HG02970 (cell line): ENCODE measurements around the gene SORD.
"Not testable (repeated sequence)": the region's sequence is repeated elsewhere in the genome, so short reads cannot be mapped to it uniquely, and the experiment has no call there.

ENCODE experiments used
- ATAC-seq: cut with Tn5 transposase; IDR thresholded peaks from one replicate; pipeline ENCODE4 v1.9.1; 2021; ENCODE audit warnings: mild to moderate bottlenecking, moderate library complexity, moderate number of reproducible peaks; ENCODE audit not compliant: unreplicated experiment, low FRiP score

Gene SORD

DNA sequence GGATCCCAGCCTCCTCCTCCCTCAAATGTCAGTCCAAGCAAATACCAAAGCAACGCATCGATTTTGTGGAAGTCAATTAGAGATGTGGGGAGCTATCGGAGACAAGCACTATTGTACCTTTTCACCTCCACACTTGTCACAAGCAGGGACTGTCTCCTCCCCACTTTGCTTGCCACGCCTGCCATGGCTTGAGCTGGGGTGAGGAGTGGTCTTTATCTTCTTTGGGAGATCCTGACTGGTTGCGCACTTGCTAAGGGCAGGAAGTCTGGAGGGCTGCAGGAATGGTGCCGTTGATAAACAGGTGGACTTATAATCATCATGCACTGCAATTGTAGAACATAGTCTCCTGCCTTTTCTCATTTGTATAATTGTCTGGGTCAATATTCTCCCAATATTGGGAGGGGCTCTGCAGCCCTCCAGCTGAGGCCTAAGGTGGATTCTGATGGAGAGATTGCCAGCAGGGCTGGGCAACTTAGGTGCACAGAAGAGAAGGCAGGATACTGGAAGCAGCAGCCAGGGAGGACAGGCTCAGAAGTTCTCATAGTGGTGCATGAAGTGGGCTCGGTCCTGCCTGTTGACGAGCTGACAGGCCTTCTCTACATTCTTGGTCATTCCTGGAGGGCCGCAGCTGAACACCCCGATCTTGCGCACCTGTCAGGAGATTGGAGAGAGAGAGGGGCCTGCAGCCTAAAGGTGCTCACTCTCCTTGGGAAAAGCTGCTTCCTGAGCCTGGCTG is 70.8 kb downstream of the SORD start:
- ATAC-seq = no peak

DNA sequence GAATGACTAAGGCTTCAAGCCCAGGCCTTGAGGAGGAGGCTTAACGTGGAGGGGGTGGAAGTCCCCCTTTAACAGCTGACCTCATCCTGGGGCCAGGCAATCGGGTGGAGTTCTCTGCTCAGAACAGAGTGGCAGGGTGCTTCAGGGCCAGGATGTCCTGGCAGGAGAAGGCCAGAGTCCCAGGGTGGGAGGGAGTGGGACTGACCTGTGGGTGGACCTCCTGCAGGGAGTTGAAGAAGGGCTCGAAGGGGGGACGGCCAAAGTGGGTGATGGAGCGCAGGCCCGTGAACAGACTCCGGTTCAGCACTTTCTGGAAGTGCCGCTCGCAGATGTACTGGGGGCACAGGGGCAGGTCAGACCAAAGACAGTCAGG is 71.3 kb downstream of the SORD start:
- ATAC-seq = no peak

DNA sequence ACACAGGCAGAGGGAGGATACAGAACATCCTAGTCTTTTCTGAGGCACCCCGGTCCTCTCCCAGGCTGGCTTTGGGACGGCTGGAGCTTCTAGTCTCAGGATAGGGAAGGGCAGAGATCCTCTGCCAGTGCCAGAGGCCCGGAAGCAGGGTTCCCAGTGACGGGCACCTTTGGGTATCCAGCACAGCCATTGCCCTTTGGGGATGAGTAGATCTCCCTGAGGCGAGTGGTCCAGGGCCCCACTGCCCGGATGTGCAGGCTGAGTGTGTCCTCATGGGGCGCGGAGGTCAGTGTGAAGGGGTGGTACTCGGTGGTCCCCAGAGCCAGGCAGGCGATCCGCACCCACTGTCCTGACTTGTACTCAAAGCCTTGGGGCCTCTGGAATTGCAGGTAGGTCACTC is 72.7 kb downstream of the SORD start:
- no peak for ATAC-seq

DNA sequence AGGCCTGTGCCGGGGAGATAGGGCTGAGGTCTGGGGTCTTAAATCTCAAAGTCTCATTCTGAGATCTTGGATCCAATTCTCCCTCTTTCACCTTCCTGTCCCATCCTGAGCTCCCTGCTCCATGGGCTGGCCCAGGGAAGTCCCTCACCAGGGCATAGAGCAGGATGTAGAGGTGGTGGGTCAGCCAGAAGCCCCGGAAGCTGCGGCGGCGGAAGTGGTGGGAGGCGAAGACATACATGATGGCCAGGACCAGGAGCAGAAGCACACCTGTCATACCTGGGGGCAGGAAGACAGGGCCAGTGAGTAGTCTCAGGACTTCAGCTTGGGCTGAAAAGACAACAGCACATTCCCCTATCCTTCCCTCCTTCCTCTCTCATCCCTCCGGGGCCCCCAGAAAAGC is 74.5 kb downstream of the SORD start:
- ATAC-seq = no peak

DNA sequence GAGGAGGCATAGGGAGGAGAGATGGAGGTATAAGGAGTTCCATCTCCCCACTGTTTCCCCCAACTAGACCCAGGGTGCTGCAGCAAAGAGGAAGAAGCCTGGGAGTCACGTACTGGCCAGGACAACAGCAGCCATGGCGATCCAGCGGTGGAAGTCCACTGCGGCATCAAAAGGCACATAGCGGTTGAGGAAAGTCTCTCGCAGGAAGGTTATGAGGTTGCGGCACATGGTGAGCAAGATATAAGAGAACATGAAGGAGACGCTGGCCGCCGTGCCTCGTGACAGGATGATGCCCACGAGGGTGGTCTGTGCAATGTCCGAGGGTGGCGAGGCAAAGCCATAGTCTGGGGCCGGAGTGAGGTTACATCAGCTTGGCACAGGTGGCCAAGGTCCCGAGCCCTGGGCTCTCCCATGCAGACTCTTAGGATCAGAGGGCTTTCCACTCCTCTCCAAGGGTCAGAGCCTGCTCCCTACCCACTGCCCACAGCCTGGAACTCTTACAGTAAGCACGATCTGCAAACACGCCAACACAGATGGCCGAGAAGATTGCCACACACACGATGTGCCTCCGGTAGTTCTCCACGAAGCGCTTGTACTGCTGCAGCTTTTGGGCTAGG is 76.7 kb downstream of the SORD start:
- no peak for ATAC-seq

DNA sequence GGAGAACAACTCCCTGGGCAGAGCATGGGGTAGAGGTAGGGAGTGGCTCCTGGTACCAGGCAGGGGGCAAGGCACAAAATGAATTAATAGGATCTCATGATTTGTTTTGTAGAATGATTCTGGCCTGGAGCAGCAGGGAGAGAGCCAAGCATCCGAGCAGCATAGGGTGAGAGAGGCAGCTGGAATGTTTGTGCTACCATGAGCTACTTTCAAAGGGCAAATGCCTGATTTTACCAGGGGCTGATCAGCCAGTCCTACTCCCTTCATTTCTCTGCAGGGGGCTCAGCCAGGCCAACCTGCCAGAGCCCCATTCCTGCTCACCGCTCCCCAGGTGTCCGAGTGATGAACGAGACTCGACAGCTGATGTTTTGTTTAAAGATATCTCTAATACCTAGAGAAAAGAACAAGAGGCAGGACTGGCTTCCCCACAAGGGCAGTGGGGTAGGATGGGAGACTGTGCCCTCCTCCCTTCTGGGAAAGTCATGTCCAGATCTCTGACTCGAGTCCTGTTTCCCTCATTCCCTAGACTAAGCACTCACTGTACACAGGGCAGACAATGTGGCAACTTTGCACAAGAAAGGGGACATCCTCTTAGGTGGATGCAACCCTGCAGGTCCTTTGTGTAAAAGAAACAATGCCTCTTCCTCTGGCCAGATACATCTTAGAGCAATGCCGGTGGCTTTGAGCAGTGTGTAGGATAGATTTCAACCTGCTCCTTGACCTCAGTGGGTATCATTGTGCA is 78.1 kb downstream of the SORD start:
- no peak for ATAC-seq

DNA sequence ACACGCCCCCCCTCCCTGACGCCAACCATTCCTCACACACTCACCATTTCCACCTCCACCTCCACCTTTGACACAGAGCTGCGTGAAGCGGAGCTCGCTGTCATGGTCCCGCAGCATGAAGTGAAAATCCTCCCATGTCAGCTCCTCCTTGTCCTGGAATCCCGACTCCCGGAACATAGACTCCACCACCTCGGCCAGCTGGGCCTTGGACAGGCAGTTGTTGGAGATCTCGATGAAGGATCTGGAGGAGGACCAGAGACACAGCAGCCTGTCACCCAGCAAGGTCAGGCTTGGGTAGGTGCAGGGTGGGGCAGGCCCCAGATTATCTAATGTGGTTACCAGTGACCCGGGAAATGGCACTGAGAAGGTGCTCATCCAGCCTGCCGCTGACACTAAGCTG is 78.8 kb downstream of the SORD start:
- no peak for ATAC-seq

DNA sequence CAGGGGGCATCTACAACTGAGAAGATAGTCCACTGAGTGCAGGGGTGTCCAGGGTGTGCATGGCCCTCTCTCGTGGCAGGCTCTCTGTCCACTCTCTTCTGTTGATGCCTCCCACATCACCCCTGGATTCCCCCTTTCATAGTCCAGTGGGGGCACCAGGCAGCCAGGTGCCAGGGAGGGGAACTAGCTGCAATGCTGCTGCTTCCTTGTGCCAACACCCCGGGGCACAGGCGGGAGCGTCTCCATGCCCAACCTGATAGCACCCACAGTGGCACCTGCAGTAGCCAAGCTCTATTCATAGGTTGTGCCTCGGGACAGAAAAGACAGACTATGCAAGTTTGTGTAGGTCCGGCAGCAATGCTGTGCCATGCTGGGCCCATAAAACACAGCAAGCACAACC is 79.2 kb downstream of the SORD start:
- ATAC-seq = no peak

DNA sequence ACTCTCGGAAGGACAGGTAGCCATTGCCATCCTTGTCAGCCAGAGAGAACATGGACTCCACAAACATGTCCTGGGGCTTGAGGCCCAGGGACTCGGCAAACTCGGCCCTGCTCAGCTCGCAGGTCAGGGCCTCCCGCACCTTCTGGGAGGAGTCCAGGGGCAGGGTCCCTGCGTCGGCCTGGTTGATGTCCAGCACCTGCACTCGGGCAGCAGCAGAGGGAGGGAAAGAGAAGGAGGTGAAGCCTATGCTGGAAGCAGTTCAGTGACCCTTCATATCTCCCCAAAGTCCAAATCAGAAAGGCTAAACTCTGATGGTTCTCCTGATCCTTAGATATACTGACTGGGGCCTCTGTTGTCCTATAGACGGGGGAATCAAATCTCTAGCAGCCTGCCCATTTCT is 81.2 kb downstream of the SORD start:
- ATAC-seq = not testable (repeated sequence)

DNA sequence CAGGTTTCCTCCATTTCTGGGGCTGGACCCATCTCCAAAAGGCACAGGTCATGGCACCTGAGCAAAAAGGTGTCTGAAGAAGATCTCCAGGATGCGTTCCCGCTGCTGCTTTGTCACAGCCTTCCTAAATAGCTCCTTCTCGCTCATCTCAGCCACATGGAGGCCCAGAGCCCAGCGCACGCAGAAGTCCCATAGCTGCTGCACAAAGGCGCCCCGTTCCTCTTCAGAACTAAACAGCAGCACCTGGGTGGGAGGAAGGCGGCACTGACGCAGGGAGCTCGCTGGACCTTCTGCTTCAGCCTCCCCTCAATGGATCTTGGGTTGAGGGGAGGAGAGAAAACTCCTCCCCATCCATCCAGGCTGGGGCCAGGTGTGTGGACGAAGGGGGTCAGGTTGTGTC is 82.6 kb downstream of the SORD start:
- no peak for ATAC-seq

DNA sequence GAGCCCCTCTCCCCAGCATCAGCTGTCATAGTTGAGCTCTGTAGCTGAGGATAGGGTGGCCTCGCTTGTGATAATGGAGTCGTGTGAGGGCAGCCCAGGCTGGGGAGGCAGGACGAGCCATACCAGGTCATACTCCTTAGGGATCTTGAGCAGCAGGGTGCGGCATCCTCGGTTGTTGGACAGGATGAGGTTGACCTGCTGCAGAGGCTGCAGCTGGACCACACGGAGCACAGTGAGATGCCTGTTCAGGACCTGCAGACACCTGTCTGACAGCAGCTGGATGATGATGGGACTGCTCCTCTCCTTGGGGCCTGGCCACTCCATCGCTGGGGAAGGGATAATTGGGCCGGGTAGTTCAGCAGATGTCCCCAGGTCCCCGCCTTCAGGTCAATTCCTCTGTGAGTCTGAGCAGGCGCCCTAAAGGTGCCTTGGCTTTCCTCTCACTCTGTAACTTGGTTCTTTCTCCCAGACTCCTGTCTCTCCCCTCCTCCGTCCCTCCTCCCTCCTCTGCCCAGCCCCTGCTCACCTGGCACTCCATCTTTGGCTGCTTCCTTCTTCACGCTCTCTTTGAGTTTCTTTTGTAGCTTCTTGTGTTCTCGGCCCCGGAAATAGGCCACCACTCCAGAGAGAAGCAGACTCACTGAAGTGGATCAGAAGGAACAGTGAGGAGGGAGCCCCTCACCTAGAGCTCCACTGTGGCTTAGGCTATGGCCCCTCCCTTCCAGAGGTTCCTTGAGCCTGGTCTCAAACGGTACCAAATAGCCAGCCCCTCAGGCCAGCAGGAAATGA is 83.2 kb downstream of the SORD start:
- ATAC-seq = no peak

DNA sequence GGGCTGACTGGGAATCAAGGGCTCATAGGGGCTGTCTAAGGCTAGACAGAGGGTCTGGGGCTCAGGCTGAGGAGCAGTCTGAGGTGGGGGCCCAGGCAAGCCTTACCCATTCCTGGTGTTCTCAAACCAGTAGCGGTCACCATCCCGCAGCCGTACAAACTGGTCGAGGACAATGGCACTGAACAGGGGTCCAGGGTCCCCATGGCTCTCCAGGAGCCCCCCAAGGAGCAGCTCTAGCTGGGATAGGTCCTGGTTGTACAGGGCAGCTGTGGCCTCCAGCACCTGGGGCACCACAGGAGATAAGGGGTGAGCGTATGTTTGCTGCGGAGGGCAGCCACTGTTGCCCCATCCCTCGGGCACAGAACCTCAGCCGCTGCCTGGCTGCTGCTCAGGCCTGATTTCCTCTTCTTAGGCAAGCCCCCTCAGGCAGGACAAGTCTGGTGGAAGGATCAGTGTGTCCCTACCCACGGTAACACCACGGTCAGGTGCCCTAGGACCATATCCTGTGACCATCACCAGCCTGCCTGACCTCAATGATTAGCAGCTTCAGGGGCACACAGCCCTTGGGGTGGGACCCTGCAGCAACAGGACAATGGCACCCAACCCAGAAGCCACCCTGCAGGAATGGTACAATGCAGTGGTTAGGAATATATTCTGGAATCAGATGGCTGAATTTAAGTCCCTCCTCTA is 85.1 kb downstream of the SORD start:
- ATAC-seq = no peak

DNA sequence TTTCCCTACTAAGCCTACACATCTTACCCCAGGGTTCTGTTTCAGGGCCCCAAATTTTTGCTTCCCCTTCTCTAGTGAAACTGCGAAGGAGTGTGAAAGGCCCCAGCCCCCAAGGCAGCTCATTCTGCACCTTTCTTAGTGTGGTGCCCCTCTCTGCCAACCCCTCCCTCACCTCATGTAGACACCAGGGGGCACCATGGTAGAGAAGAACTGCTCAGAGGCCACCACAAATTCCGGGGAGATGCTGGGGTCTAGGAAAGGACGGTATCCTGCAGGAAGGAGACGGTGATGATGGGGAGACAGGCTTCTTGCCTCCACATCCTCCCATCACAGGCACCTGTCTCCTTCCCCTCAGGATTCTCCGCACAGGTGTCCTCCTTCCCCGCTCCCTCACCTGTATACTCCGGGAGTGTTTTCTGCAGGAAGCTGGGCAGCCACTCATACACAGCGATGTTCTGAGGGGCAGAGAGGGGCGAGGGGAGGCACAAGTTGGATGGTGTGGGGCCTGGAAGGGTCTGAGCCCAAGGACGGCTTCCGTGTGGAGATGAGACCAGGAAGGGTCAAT is 87.3 kb downstream of the SORD start:
- no peak for ATAC-seq

DNA sequence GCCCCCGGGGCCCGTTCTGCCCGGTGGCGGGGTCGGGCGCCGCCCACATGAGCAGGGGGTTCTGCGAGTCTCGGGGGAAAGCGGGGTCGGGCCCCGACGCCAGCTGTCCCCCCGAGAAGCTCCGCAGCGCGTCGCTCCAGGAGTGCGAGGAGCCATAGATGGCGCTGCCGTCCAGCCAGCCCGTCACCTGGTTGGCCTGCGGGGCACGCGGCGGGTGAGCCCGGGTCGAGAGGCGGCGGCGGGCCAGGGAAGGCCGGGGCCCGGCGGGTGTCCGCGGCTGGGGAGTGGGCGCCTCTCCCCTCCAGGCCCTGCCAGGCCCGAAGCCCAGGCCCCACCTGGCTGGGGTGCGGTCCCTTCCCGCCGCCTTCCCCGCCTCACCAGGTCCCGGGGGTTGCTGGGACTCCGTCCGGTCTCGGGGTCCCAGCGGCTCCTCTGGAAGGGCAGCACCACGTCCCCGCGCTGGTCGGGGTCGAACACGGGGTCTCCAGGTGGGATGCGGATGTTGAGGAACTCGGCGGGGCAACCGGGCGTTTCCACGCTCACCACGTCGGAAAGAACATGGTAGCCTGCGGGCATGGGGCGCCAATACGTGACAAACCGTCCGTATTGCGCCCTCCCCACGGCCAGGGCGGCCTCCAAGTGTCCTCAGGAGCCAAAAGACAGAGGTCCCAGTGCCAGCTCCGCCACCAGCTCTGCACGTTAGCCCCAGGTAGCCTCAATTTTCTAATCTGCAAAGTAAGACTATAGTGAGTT is 88.6 kb downstream of the SORD start:
- no peak for ATAC-seq

DNA sequence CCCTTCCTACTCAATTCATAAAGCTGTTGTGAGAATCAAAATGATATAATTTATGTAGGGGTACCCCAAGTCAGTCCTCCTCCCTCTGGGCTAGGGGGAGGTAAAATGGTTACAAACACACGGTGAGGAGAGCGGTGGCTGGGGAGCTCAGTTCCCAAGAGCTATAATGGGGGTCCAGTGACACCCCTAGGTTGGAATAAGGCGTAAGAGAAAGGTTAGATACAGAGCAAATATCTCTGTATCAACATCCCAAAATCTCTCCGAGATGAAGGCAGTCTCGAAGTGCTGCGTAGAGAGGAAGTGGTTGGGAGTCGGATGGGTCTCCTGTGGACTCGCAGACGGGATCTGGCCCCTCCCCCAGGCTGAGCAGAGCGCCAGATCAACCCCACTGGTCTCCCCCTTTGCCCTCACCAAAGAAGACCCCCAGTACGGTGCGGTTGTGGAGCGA is 89.2 kb downstream of the SORD start:
- ATAC-seq = no peak

DNA sequence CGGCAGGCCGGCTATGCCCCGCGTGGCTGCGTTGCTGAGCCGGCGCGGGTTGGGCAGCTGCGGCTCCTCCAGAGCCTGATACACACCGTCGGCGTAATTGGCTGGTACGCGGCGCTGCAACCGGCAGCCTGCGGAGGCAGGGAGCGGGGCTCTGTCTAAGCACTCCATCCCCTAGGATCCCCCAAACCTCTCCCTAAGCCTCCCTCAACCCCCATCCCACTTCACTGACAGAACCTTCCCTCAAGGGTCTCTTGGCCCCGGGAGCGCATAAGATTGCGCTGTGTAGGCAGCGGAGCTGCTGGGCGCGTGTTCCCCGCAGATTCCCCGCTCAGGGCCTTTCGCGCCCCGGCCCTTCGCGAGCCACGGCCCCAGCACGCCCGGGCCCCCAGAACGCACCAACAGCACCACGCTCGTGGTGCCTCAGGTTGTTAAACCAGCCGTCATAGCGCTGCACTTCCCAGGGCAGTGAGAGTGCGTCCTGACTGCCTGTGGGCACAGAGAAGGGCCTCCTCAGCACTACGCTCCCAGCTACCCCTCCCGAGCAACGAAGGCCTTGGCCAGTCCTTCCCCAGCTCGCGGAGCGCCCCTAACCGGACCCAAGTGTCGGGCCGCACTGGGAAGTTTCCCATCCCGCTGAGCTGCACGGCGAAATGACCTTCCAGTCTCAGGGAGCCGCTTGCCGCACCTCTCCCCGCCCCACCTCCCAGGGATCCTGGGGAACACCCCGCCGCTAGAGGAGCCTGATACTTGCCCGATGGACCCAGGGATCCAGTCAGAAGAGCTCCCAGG is 89.8 kb downstream of the SORD start:
- ATAC-seq = no peak

DNA sequence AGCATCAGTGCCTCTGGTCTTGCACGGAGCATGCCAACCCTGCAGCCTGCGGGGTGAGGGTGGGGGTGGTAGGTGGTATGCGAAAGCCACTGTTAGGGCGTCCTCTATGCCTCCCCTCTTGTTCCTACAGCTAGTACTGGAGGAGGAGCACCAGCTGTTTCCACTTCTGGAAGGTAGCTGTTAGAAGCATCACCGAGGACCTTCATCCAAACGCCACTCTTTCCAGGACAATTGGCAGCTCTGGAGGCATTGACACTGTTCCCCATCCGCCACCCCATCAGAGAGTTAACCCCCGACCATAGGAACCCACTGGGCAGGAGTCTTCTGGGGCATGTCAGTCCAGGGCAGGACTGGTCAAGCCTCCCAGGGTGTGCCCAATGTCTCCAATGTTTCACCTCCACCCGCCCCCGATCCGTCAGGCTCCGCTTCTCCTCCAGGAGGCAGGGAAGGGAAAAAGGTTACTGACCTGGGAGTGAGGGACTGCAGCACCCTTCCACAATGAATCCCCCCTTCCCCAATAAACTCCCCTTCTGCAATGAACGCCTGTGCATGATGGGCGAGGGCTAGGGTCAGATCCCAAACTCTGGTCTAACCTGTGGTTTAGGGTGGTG is 90.5 kb downstream of the SORD start:
- no peak for ATAC-seq

DNA sequence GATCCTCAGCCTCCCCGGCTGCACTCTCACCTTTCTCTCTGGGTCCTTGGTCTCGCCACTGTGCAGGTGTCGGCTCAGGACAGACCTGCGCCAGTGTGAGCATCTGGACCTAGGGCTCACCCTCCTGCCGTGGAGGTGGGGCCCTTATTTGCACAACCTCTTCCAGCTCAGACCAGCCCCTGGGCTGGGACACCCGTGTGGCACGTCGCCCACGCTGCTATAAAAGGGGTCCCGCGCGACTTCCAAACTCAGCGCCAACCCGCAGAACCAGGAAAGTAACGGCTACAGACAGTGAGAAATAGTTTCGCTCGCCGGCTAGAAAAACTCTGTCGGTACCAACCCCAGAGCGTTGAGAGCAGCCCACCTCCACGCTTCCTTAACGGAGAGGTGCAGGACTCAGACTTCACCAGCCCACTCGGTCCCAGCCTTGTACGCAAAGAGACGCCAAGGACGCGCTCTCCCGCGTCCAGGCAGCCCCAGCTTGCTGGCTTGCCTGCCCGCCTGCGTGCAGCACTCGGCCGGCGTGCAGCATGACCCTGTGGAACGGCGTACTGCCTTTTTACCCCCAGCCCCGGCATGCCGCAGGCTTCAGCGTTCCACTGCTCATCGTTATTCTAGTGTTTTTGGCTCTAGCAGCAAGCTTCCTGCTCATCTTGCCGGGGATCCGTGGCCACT is 91.2 kb downstream of the SORD start, which contains the start of the genes DUOX2 and DUOXA2:
Gene DUOX2 (minus strand): TSS at position 97 of the 675 bp plus-strand sequence. CDS start 761 bp downstream, outside the sequence.
Gene DUOXA2 (plus strand): TSS at position 251 of the 675 bp plus-strand sequence. CDS start 280 bp downstream, at position 531.
- no peak for ATAC-seq
